GM18519 (cell line): Measurements from ENCODE around the gene CYP27C1.
"Not testable (repeated sequence)": the region's sequence is repeated elsewhere in the genome, so short reads cannot be mapped to it uniquely, and the experiment has no call there.

Experiments used
- ATAC-seq: cut with Tn5 transposase; IDR thresholded peaks from one replicate; pipeline ENCODE4 v1.9.1; 2021; ENCODE audit warnings: mild to moderate bottlenecking, moderate library complexity; ENCODE audit not compliant: unreplicated experiment, low FRiP score

Gene CYP27C1

DNA sequence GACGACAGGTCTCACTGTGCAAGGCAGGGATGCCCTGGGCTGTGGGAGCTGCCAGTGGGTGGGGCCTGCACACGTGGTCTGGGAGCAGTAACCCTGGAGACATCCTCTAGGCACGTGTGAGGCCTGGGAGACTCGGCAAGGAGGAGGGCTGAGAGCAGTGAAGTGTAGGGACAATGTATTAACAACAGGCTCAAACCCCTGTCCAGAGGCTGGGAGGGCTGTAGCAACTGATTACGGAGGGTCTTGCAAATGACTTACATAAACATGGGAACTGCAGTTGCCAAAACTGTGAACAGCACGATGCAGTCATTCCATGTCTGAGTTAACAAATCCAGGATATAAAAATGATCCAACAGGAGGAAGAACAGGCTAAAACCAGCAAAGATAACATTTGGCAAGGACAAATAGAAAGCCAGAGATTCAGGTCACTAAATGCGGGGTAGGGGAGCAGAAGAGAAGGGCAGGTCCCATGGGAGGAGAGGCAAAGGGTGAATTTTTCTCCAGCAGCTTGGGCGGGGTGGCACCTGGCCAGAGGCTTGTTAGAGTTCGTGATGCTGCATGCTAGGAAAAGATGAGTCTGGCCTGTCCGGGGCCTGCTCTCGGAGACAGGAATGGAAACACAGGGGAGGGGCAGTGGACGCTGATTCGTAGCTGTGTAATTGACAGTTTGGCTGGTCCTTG lies 44.9 kb downstream of the CYP27C1 start:
- ATAC-seq: no peak

DNA sequence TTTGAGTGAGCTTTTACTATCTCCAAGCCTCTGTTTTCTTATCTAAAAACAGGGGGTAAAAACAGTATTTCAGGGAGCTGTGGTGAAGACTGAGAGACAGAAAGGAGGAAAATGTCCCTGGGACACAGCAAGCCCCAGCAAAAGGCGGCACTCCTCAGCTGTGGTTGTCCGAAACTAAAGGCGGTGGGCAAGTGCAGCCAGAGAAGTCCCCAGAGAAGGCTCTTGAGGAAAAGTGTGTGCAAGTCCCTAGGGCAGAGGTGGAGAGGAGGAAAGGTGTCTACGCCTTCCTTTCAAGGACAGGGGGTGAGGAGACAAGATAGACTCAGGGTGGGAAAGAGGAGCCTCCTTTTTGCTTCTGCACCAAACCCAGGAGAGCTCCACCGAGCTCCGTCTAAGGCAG lies 45.5 kb downstream of the CYP27C1 start:
- no peak for ATAC-seq

DNA sequence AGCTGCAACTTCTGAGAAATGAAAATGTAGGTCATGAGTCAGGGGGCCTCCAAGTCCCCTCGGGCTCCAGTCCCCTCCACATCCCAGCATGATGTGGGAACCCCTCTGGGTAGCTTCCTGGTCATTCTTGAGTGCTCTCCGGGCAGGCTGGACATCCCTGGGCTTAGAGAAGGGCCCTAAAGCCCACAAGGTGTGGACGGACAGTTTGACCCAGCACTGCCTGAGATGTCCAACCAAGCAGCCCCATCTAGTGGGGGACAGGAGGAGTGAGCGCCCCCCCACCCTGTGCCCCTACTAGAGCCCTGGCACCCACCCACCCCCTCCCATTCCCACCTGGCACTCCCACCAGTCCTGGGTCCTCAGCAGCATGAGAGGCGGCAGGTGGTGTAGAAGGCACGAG lies 46.0 kb downstream of the CYP27C1 start:
- no peak for ATAC-seq

DNA sequence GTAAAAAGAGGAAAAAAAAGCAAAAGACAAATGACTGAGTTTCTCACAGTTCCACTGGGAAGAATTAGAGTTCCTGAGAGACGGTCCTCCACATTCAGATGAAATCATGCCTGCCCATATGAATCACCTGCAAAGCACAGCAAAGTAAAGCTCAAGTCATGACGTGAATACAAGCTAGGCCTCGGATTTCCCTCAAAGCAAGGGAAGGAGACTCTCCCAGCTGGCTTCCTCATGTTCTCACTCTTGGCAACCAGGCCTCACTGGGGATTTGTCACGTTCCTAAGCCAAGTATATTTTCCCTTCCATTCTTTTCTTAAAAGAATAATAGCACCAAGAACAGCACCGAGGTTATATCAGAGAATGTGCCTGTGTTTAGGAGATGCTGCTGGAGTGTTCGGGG lies 47.0 kb downstream of the CYP27C1 start:
- no peak for ATAC-seq

DNA sequence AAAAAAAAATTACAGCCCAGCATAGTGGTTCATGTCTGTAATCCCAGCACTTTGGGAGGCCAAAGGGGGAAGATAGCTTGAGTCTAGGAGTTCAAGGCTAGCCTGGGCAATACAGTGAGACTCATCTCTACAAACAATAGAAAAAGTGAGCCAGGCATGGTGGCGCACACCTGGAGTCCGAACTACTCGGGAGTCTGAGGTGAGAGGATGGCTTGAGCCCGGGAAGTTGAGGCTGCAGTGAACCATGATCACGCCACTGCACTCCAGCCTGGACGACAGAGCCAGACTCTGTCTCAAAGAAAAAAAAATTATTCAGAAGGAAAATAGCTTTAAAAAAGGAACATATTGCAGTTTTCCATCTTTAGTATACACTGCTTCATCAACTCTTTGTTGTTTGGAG lies 47.8 kb downstream of the CYP27C1 start:
- ATAC-seq: no peak

DNA sequence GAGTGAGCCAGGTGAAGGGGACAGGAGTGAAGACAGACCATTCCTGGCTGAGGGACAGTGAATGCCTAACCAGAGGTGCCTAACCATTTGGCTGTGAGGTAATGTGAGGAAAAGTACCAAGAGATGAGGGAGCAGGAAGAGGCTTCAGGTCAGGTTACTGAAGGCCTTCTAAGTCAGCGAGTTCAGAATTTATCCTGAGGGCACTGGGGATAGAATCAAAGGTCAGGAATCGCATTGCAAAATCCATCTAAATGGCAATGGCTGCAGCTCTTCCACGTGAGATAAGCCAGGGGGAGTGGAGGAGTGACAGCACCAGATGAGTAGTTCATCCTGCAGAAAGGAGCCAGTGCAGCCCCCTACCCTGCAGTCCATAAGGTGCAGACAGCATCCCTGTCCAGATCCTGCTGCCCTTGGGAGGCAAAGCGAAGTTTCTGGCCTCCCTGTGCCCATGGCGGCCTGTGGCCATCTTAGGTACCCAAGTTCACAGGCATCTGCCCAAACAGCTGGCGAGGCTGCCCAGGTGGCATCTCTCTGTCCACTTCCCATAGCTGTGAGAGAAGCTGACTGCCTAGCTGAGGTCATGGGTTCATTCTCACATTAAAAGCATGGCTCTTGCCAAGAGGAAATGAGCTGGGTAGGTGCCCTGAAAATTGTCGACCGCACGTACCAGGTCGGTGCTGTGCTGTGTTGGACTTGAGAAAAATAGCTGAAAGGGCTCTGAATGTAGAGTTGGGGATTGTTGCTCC lies 49.5 kb downstream of the CYP27C1 start:
- ATAC-seq: no peak

DNA sequence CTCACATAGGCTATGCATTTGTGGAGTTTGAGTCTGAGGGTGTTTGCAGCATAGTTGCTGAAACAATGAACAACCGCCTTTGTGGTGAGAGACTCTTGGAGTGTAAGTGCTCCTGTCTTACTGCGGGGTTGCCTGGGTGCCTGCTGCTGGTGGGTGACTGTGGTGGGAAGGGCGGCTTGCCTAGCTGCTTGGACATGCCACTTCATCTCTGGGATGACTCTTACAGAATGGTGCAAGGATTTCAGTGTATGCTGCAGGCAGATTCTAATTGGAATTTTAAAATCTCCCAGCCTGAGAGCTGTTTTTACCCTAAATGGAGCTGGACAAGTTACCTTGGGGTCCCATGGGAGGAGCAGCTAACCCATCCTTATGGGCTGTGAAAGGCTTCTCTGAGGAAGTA lies 50.1 kb downstream of the CYP27C1 start:
- ATAC-seq: no peak

DNA sequence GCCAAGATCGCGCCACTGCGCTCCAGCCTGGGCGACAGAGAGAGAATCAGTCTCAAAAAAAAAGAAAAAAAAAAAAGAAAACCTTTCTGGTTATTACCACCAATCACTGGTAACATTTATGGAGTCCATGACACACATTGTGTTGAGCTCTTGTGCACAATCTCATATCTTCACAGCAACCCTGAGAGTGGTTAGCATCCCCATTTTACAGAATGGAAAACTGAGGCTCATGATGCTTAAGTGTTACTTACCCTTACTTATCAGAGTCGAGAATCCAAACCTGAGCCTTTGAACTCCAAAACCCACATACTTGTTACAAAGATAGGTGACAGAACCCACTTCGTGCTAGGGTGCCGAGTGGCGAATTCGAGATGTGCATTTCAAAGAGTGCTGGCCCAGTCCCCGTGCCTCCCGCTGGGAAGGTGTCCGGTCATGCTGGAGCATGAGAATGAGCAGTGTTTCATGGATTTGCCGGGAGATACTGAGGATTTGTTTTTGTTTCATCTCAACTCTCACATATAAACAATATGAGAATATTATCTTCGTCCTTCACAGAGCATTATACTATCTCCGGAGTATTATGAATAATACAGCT lies 50.9 kb downstream of the CYP27C1 start:
- ATAC-seq: no peak

DNA sequence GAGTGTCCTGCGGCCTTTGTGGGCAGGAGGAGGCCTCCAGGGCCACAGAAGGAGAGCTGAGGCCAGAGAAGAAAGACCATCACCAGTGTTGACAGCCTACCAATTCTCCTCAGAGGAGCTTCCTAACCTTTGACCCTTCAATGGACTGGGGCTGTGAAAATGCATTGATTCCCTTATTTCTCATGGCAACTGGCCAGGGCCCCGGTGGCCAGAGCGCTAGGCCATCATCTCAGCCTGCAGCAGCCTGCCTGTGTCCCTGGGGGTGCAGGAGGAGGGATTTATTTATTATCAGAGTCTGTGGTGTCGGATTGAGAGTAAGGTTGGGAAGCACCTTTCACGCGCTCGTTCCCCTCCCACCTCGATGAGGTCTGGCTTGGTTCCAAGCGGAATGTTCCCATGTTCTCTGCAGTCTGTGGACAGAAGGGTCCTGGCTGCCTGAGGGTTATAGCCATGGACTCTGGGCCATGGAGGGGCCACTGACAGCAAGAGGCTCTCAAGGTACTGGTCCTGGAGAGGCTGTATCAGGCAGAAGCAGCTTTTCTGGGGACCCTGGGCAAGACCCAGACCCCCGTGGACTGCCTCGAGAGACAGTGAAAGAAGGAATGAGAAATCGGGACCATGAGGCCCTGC lies 53.8 kb downstream of the CYP27C1 start:
- ATAC-seq: no peak

DNA sequence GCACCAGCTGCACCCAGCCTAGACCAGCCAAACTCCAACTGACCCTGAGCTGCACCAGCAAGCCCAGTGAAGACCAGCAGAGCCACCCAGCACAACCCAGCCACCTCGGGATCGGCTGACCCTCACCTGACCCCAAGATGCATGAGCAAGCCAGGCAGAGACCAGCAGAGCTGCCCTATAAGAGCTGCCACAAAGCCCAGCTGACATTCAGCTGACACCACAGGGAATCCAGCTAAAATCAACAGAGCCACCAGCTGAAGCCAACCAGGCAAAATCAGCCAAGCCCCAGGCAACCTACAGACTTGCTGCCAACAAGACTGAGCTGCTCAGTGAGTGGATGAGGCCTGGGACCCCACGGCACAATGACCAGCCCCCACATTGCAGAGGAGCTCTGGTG lies 54.6 kb downstream of the CYP27C1 start:
- no peak for ATAC-seq

DNA sequence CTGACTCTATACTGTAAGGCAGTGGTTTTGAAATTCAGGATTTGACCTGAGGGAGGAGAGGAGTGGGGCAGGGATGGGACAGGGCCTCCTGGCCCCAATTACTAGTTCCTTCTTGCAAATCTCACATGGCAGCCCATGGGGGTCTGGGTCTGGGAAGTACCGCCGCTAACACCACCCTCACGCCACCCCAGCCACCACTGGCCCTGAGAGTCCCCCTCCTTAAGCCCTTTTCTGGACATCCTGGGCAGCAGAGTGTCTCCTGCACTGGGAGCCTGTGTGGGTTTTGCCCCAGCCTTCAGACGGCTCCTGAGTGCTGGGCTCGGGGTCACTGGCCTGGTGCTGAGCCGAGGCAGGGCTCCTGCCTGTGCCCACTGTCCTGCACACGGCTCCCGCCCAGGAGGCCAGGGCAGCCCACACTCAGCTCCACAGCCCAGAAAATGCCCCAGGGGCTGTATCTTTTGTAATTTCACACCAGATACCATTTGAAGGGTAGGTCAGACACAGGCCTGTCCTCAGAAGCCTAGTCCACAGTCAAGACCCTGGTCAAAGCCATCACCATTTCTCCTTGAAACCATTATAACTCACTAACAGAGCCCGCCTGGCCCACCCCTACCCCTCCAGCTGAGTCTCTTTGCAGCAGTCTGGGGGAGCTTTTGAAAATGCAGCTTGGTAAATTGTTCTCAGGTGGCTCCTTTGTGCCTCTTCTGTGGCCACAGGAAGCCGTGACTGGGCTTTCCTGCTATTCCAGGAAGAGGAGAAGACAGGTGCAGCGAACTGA lies 55.1 kb downstream of the CYP27C1 start:
- ATAC-seq: no peak

DNA sequence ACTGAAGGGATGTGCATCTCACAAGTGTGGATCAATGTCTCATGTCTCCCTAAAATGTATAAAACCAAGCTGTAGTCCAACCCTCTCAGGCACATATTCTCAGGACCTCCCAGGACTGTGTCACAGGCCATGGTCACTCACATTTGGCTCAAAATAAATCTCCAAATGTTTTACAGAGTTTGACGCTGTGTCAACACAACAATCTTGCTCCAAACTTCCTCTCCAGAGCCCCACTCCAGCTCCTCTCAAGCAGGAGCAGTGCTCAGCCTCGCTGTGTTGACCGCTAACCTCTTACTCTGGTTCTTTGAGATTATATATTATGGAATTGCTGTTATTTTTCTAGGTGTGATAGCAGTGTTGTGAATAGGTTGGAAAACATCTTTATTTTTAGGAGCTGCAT lies 56.2 kb downstream of the CYP27C1 start:
- ATAC-seq: no peak

DNA sequence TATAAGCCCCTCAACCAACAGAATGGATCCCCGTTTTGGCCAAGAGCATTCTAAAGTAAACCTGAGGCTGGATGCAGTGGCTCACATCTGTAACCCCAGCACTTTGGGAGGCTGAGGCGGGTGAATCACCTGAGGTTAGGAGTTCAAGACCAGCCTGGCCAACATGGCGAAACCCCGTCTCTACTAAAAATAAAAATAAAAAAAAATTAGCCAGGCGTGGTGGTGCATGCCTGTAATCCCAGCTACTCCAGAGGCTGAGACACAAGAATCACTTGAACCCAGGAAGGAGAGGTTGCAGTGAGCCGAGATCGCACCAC lies 57.1 kb downstream of the CYP27C1 start:
- not testable (repeated sequence) for ATAC-seq

DNA sequence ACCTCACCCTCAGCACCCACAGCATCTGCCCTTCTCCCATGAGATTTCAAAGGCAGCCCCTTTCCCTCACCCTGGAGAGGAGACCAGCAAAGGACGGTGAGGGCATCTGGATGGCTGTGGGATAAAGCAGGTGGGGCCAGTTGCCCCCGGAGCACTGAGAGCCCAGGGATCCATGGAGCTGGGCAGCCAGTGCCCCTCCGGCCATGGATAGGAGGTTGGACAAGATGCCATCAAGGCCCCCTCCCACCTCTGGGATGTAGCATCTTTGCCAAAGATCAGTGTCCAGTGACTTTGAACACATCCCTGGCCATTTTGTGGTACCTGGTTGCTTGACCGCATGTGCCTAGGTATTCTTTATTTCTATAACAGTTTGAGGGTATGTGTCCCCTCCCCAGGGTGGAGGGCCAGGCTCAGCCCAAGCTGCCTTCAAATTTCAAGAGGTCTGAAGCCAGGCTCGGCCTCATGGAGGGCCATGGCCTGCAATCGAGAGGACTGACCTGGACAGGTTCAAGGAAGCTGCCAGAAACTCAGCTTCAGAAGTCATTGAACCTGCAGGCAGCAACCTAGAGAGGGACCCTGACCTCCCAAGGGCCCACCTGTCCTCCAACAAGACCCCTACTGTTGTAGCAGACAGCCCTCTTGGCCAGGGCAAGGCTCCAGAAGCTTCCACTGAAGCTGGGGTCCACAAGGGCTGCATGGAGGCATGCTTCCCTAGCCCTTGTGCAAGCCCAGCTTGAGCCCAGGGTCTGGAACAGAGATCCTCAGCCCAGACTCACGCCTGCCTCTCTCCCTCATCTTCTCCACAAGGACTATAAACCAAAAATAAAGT lies 57.6 kb downstream of the CYP27C1 start:
- no peak for ATAC-seq

DNA sequence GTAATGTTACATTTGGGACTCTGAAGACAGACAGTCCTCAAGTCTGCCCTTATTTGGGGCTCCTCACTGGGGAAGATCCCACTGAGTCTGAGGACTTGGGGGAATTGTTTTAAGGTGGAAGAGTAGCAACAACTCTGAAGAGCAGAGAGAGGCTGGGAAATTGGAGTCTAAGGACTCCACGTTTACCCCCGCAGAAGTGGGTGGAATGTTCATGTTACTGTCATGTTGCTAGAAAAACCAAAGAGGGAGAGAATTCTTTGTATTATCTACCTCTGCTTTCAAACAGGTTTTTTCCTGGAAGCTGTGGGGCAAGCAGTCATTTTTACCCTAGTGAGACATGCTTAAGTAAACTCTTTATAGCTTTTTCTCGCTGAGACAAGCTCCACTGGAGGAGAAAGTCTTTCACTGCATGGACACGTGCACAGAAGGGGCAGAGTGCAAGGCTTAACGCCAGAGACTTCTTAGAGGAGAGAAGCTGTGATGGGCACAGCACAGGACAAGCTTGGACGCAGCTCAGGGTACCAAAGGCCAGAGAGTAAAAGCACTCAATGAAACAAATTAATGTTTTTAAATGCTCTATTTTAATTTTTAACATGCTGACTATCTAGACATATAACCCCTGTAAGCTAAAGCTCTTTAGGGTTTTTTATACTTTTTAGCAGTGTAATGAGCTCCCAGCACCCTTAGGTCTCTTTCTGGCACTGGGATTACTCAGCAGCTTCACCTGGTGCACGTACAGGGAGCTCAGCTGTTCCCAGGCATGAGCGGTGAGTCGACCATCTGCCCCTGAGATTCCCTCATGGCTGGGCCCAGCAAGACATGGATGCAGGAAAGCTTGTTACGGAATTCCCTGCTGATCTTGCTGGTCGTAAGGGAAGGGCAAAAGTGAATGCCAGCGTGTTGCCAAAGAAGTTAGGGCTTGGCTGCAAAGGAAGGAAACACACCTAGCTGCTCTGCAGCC lies 58.6 kb downstream of the CYP27C1 start:
- ATAC-seq: no peak

DNA sequence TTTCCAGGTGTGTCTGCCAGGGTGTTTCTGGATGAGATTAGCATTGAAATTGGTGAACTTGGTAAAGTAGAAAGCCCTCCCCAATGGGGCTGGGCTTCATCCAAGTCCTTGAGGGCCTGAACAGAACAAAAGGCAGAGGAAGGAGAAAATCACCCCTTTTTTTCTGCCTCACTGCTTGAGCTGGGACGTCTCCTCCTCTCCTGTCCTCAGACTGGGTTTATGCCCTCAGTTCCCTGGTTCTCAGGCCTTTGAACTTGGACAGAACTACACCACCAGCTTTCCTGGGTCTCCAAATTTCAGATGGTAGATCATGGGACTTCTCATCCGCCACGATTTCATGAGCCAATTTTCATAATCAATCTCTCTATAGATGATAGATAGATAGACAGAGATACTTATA lies 59.4 kb downstream of the CYP27C1 start:
- ATAC-seq: no peak

DNA sequence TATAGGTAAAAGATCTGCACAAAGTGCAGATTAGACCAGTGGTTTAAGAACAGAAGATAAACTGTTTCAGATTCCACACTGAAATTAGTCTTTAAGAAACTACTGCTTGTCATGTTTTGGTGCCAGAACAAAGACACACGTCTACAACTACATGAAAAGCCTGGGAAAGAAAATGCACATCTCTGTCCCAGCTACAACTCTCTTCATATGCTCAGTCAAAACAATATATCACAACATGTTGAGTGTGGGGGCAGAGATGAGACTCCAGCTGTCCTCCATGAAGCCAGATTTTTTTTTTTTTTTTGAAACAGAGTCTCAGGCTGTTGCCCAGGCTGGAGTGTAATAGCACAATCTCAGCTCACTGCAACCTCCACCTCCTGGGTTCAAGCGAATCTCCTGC lies 60.6 kb downstream of the CYP27C1 start:
- ATAC-seq: no peak

DNA sequence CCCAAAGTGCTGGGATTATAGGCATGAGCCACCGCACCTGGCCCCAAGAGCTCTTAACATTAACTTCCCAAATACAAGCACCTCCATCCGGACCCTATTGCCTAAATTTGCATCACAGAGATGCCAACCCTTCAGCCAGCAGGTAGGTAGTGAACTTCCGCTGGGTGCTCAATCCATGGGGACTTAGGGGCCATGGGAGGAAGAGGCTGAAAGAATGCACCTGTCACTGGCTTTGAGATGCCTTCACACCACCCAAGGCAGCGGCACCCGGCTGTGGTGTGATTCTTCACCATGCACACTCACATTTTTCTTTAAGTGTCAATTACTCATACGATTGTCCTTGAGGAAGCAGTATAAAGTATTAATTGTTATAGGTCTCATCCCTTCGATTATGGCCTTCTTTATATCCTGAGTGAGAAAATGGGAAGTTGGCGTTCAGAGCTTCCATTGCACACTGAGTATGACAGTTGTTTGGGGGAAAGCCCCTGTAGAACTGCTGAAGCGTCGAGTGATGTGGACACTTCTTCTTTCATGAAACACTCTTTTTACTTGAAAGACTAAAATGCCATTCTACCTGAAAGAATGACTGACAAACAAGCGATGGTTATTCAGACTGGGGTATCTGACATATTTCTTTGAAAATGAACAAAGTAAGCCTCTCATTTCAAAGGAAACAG lies 61.3 kb downstream of the CYP27C1 start:
- ATAC-seq: no peak
